Middle frontal gyrus (tissue), 1 donor: ENCODE measurements around the gene ATG9A.
"Not testable (repeated sequence)": the region's sequence is repeated elsewhere in the genome, so short reads cannot be mapped to it uniquely, and the experiment has no call there.

Experiments used
- DNase-seq: peaks from one replicate; pipeline ENCODE4 v3.0.0-alpha.2; 2015; ENCODE audit warnings: low spot score; ENCODE audit errors: extremely low spot score

The ATG9A gene

DNA sequence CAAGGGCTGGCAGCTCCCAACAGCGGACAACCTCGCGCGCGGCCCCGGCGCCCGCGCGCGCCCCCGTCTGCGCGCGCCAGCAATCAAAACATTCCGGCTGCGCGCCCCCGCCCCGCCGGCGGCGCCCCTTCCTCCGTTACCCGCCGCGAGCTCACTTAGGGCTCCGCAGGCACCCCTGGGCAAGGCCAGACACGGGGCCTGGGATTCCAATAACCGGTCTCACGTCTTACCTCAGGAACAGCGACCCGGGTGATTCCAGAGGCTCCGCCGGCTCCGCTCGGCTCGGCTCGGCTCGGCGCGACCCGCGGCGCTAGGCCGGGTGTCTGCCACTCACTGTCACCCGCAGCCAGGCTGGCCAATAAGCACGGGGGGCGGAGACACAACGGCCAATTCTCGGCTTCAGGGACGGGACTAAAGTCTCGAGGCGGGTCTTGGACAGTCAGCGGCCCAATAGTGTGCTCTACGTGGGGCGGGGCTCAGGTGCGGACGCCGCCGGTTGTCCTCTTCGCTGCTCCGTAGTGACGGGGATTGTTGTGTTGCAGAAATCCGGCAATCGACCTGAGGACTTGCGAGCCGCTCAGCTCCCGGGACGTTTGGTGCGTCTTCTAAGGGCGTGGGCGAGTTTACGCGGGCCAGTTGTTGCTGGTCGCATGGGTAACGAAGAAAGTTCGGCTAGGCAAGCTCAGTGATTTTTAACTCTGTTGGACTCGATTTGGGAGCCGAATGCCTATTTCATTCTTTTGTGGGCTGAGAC, at the start of gene ATG9A, which contains the start of gene ANKZF1:
Gene ATG9A (minus strand): TSS at position 332 of the 754 bp plus-strand sequence. CDS start 1,612 bp downstream, outside the sequence.
Gene ANKZF1 (plus strand): TSS at position 502 of the 754 bp plus-strand sequence. CDS start 452 bp downstream, outside the sequence.
- DNase-seq, result peak; percentile 99

DNA sequence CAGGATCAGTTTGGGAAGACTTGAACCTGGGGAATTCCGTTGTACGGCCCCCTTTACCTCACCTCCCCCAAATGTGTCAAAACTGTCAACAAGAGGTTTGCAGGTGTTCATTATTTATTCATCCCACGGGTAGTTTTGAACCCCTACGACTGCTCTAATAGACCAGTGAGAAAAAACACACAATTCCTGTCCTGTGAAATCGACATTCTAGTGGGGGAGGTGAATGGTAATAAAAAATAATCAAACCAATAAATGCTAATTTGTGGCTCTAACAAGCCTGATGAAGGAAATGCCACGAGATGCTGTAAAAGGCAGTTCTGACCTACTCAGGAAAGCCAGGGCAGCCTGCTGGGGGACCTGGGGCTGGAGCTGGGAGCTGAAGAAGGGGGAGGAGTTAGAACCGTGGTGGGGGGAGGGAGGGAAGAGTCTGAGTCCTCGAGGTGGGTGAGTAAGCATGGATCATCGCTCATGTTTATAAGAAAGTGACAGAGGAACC, 49.3 kb upstream of the ATG9A start:
- no peak for DNase-seq

DNA sequence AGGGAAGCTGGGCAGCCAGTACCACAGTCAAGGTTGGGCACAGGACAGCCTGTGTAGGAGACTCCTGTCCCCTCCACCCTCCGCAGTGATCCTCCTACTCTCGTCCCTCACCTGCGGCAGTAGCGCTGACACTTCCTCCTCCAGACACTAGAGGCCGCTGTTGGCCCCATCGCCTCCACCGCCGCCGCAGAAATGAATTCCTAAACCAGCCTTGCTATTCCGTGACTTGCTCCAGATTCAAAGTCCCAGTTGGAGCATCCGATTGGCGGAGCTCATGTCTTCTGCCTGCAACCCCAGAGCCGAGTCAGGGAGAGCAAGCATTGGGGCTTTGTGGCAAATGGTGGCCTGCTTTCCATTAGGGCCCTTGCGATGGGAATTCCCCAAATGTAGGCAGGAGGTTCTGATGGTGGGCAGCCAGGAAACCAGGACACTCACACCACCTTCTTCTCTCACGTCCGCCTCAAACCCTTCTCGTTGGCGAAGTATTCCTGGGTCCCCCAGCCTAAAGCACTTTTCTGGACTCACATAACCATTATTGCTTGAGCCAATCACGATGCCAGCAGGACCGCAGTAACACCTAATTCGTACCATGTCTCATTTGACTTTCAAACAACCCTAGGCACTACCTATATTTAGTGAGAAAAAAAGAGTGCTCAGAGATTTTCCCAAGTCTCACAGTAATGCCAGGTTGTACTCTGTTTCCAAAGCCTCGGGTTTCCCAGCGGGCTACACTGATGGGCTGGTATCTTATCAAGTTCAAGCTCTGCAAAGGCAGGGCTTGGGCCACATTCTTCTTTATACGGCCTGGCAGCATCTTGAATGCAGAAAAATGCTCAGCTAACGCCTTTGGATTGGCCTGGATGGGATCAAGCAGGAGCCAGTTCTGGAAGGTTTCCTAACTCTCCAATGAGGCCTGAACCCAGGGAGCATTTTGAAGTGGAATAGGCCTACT, 48.5 kb upstream of the ATG9A start:
- peak; percentile 73 for DNase-seq

DNA sequence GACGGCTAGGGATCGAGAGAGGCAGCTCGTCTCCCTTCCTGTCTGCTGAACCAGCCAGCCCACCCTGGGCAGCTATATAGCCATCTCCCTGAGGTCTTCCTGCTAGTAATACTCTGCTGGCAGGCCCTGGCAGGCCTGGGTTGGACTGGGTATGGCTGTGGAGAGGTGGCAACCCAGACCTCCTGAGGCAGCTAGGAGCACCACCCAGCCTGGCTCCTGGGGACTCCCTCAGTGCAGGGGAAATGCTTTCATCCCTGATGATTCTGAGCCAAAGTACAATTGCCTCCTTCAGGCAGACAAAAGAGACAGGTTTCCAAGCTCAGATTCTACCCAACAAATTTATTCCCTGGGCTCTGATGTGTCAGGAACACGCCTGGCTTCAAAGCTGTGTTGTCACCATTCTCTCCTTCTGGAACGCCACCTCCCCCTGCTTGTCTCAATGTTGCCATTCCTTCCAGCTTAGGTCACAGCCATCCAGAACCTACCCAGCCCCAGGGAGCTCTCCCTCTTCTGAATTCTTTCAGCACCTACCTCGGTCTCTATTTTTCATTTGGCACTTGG, 45.0 kb upstream of the ATG9A start:
- no peak for DNase-seq

DNA sequence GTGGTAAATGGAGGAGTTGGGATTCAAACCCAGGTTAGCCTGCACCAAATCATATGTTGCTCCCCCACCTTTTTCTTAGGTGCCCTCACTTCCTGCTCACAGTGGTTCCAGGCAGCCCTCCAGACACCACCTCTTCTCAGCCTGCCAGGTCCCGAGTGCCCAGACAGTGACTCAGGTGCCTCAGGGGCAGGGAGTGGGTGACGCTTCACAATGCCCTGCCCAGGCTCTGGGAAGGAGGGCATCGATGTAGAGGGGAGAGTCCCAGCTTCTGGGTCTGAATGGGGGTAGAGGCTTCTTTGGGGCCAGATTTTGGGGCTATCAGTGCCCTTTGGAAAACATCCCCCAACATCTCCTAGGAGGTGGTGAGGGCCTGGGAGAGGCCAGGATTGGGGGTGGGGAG, 44.5 kb upstream of the ATG9A start:
- DNase-seq, result no peak

DNA sequence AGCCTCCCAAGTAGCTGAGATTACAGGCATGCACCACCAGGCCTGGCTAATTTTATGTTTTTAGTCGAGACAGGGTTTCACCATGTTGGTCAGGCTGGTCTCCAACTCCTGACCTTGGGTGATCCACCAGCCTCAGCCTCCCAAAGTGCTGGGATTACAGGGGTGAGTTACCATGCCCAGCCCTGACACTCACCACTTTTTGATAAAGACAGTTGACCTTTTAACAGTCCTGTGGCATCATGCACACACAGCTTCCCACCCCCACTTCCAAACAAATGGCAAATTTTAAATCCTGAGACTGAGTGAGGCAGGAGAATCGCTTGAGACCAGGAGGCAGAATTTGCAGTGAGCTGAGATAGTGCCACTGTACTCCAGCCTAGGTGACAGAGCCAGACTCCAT, 43.6 kb upstream of the ATG9A start:
- DNase-seq, result no peak

- DNase-seq, result no peak
Observed at GRCh38 chr2:219272356-219272755, 42.9 kb upstream of the ATG9A start.

DNA sequence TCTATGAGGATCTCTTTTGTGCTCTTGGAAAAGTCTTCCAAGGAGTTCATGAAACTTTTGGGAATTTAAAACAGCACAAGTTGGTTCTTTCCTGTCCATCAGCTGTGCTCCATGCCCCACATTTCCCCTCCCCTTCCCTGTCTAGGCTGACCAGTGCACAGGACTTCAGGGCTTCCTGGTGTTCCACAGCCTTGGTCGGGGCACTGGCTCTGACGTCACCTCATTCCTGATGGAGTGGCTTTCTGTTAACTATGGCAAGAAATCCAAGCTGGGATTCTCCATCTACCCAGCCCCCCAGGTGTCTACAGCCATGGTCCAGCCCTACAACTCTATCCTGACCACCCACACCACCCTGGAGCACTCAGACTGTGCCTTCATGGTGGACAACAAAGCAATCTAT, 41.6 kb upstream of the ATG9A start:
- no peak for DNase-seq

DNA sequence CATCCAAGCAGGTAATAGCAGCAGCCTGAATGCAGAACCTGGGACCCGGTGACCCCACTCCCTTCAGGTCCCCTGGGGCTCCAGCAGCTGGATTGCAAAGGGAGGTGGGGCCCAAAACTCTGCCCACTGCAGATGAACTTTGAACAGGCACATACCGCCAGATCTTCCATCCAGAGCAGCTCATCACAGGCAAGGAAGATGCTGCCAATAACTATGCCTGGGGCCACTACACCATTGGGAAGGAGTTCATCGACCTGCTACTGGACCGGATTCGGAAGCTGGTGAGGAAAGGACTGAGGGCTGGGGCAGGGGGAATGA, 40.6 kb upstream of the ATG9A start:
- no peak for DNase-seq

- DNase-seq, result no peak
Observed at GRCh38 chr2:219269362-219270054, 40.1 kb upstream of the ATG9A start.

GRCh38 chr2:219268294-219268693, 38.9 kb upstream of the ATG9A start:
- DNase-seq, result no peak

- no peak for DNase-seq
Observed at GRCh38 chr2:219266886-219267285, 37.5 kb upstream of the ATG9A start.

DNA sequence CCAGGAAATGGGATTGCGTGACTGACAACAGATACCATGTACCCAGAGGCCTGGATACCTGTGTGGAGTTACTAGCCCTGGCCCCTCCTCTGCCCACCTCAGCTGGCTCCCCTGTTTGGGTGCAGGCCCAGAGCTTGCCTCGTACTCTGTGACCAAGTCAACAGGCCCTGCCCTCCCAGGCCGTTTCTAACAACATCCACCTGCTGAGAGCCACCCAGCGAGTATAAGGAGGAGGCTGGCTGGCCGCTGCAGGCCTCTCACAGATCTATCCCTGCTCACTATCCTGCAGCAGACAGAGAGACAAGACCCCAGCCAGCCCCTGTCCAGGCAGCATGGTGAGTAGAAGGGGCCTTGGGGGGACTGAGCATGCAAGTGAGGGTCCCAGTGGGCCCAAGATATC, 36.8 kb upstream of the ATG9A start:
- no peak for DNase-seq

DNA sequence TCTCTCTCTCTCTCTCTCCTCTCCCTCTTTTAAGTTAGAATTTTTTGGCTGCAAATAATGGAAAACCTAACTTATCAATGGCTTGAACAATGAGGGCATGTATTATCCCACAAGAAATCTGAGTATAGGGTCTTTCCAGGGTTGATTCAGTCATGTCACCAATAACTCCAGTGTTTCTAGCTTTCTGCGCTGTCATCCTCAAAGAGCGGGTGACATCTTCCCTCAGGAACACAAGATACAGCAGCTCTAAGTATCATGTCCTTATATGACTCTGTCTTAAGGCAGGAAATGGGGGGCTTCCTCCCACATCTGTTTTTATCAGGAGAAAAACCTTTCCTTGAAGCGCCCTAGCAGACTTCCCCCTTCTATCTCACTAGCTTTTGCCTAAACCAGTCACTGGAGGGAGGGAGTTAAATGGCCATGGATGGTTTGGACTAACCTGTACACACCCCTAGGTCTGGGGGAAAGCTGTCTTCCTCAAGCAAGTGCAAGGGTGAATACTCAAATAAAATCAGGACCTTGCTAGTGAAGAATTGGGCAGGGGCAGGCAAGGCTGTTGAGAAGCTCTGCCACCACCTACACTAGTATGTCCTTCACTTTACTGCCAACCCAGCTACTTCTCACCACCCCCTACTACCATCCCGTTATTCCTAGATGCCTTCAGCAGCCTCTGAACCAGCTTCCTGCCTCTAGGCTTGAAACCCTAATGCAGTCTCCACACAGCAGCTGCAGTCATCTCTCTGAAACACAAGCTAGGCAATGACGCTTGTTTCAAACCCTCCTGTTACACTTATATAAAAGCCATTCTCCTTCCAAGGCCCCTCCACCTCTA, 31.8 kb upstream of the ATG9A start:
- DNase-seq, result no peak

DNA sequence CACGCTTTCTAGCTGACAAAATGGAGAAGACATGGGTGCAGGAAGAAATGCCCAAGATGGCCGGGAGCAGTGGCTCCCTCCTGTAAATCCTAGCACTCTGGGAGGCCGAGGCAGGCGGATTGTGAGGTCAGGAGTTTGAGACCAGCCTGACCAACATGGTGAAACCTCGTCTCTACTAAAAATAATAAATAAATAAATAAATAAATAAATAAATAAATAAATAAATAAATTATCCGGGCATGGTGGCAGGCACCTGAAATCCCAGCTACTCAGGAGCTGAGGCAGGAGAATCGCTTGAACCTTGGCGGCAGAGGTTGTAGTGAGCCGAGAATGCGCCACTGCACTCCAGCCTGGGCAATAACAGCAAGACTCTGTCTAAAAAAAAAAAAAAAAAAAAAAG, 29.5 kb upstream of the ATG9A start:
- DNase-seq, result not testable (repeated sequence)

GRCh38 chr2:219254590-219255201, 25.3 kb upstream of the ATG9A start:
- no peak for DNase-seq

GRCh38 chr2:219253753-219254589, 24.5 kb upstream of the ATG9A start, which contains the start of gene TUBA4A:
TUBA4A (minus strand) TSS chr2:219253918; CDS start chr2:219253858, 60 bp downstream.
- DNase-seq, result peak; percentile 73

DNA sequence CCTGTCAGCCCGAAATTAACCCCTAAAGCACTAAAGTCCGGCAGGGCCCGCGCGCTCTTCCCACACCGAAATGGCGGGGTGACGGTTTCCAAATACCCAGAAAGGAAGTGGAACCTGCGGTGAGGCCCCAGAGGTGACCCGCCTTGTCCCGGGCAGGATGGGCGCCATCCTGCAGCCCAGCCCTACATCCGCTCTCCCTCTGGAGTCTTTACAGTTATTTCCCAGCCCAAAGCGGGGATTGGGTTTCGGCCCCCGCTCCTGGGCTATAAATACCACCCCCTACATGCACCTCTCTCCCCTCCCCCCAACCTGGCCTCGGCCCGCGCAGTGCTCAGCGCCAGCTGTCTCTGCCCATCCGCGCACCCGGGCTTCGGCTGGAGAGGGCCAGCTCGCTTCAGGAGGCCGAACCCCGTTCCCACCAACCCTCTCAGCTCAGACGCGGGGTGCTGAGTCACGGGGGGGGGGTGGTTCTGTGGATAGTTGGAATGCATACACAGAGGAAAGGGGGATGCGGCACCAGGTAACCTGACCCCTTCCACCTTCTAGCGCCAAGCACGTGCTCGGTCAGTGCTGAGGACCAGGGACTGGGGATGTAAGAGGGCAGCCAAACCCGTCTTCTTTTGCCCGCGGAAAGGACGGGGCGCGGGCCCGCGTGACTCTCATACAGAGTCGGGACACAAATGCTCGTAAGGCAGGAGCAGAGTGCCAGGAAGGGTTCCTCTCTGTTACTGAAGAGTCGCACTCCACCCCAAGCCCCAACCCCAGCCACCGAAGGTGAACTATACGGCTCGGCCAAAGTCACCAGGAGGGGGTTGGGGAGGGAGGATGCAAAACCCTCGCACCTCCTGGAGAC, 23.7 kb upstream of the ATG9A start, which contains the start of gene TUBA4B:
Gene TUBA4B (plus strand): TSS at position 344 of the 853 bp plus-strand sequence. CDS start 165 bp downstream, at position 509.
- no peak for DNase-seq
